Tibial artery (tissue), 4 donors: ENCODE measurements around the gene TBL1Y.
A peak's percentile ranks its signal among the peaks of the same experiment; 100 is the strongest.
"Not testable (repeated sequence)": the region's sequence is repeated elsewhere in the genome, so short reads cannot be mapped to it uniquely, and the experiment has no call there.

ENCODE experiments used
- DNase-seq, 2 donors: peaks; one replicate each; pipeline ENCODE4 v3.0.0-alpha.2; 2019
- H3K27ac ChIP-seq, 2 donors: fragments of 200-600 bp; sonication (generic) in 1 of 2; 1 replicate in 1 of 2; 2 replicates in 1 of 2; pipeline ENCODE4 v1.5.1; 2018 to 2019; ENCODE audit warnings: mild to moderate bottlenecking in 1 of 2
- H3K27me3 ChIP-seq, 2 donors: fragments of 200-600 bp; sonication (generic) in 1 of 2; one replicate each; pipeline versions ENCODE4 v1.5.1 to v1.6.0; 2016 to 2019
- H3K36me3 ChIP-seq, 3 donors: fragments of 200-600 bp; sonication (generic) in 2 of 3; one replicate each; pipeline ENCODE4 v1.5.1; 2016 to 2019; ENCODE audit warnings: mild to moderate bottlenecking in 2 of 3
- H3K4me1 ChIP-seq, 4 donors: fragments of 200-600 bp; sonication (generic) in 2 of 4; 1 replicate in 3 of 4; 2 replicates in 1 of 4; pipeline ENCODE4 v1.5.1; 2016 to 2019
- H3K4me3 ChIP-seq, 2 donors: fragments of 200-600 bp; sonication (generic) in 1 of 2; 1 replicate in 1 of 2; 2 replicates in 1 of 2; pipeline ENCODE4 v1.5.1; 2018 to 2019; ENCODE audit warnings: mild to moderate bottlenecking in 2 of 2
- H3K9me3 ChIP-seq, 3 donors: fragments of 200-600 bp; sonication (generic) in 1 of 3; one replicate each; pipeline ENCODE4 v1.5.1; 2016 to 2019
- intact Hi-C: fragments of 100-400 bp; cut with DNase I; formaldehyde crosslinking; loops from one replicate; pipeline ENCODE4 v1.15.0; 2023; ENCODE audit warnings: low total_unique reads
- TF ChIP-seq, protein P1 (sequence below), 2 experiments: fragments of 200-600 bp in 1 of 2; fragments of 450-650 bp in 1 of 2; IDR thresholded peaks; one replicate each; pipeline ENCODE4 v1.5.1; 2017 to 2019; ENCODE audit warnings: antibody characterized with exemption in 2 of 2, mild to moderate bottlenecking in 1 of 2, moderate library complexity in 1 of 2

The TBL1Y gene

GRCh38 chrY:7040662-7041061 lies 130.2 kb downstream of the TBL1Y start:
- Histone ChIP-seq H3K4me3 (no peak overlapping the region), H3K27ac (no peak overlapping the region), H3K4me1 (no peaks in the 10 kb centered on the region), H3K9me3 (no peaks in the 10 kb centered on the region), H3K27me3 (no peaks in the 10 kb centered on the region), H3K36me3 (no peaks in the 10 kb centered on the region)
- DNase-seq: no peak
- intact Hi-C loops: no loop called here
- TF ChIP-seq, protein P1, sequence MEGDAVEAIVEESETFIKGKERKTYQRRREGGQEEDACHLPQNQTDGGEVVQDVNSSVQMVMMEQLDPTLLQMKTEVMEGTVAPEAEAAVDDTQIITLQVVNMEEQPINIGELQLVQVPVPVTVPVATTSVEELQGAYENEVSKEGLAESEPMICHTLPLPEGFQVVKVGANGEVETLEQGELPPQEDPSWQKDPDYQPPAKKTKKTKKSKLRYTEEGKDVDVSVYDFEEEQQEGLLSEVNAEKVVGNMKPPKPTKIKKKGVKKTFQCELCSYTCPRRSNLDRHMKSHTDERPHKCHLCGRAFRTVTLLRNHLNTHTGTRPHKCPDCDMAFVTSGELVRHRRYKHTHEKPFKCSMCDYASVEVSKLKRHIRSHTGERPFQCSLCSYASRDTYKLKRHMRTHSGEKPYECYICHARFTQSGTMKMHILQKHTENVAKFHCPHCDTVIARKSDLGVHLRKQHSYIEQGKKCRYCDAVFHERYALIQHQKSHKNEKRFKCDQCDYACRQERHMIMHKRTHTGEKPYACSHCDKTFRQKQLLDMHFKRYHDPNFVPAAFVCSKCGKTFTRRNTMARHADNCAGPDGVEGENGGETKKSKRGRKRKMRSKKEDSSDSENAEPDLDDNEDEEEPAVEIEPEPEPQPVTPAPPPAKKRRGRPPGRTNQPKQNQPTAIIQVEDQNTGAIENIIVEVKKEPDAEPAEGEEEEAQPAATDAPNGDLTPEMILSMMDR (IDR thresholded peaks at IDR 0.05): no peak

- Histone ChIP-seq H3K27me3 (no peaks in the 10 kb centered on the region), H3K27ac (no peak overlapping the region), H3K36me3 (no peaks in the 10 kb centered on the region), H3K9me3 (no peaks in the 10 kb centered on the region), H3K4me3 (no peak overlapping the region), H3K4me1 (no peaks in the 10 kb centered on the region)
- TF ChIP-seq, protein P1 (IDR thresholded peaks at IDR 0.05): no peak
- intact Hi-C loops: no loop called here
- DNase-seq: no peak
These were observed 131.5 kb downstream of the TBL1Y start for GRCh38 chrY:7041983-7042382.

DNA sequence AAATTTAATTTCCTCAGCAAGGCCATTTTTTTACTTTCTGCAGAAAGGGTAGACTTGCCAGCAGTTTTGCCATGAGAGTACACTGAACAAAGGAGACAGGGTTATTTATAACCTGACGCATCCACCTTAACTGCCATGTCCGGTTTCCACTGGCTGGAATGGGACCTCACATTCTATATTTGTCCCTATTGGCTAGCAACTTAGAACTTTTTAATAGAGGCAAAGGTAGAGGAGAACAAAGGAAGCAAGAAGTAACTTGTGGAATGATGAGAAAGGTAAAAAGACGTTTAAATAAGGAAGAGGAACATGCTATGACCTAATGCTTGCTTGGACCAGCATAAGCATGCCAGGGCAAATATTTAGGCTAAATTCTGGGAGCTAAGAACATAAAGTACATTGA lies 142.0 kb downstream of the TBL1Y start:
- intact Hi-C loops, H3K27me3 ChIP-seq, DNase-seq, H3K36me3 ChIP-seq, H3K9me3 ChIP-seq, H3K27ac ChIP-seq, H3K4me3 ChIP-seq, H3K4me1 ChIP-seq: not testable (repeated sequence)

DNA sequence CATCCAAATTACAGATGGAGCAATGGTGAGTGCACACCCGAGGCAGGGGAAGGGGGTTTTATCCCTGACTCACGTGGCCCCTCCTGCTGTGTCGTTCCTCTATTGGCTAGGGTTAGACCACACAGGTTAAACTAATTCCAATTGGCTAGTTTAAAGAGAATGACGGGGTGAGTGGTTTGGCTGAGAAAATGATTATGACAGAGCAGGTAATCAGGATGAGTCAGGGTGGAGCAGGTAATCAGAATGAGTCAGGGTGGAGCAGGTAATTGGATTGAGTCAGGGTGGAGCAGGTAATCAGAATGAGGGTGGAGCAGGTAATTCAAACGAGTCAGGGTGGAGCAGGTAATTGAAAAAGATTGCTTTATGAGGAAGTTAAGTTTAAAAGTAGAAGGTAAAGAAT lies 146.4 kb downstream of the TBL1Y start:
- Histone ChIP-seq H3K27ac (no peak overlapping the region), H3K27me3 (no peaks in the 10 kb centered on the region), H3K36me3 (no peaks in the 10 kb centered on the region), H3K4me1 (no peaks in the 10 kb centered on the region), H3K4me3 (no peak overlapping the region), H3K9me3 (no peaks in the 10 kb centered on the region)
- no peak for DNase-seq
- TF ChIP-seq, protein P1 (IDR thresholded peaks at IDR 0.05): no peak
- intact Hi-C loops: no loop called here

- no peaks in the 10 kb centered on the region for H3K9me3 ChIP-seq
- no peaks in the 10 kb centered on the region for H3K27me3 ChIP-seq
- no peak for DNase-seq
- H3K36me3 ChIP-seq: no peaks in the 10 kb centered on the region
- intact Hi-C loops: no loop called here
- TF ChIP-seq, protein P1 (IDR thresholded peaks at IDR 0.05): no peak
- H3K4me1 ChIP-seq: no peaks in the 10 kb centered on the region
- no peak overlapping the region for H3K4me3 ChIP-seq
- no peak overlapping the region for H3K27ac ChIP-seq
These were observed 168.2 kb downstream of the TBL1Y start for GRCh38 chrY:7078725-7079124.

GRCh38 chrY:7080548-7080947 lies 170.1 kb downstream of the TBL1Y start:
- DNase-seq, H3K9me3 ChIP-seq, intact Hi-C loops, H3K36me3 ChIP-seq, H3K4me3 ChIP-seq, H3K27me3 ChIP-seq, H3K27ac ChIP-seq, H3K4me1 ChIP-seq: not testable (repeated sequence)

DNA sequence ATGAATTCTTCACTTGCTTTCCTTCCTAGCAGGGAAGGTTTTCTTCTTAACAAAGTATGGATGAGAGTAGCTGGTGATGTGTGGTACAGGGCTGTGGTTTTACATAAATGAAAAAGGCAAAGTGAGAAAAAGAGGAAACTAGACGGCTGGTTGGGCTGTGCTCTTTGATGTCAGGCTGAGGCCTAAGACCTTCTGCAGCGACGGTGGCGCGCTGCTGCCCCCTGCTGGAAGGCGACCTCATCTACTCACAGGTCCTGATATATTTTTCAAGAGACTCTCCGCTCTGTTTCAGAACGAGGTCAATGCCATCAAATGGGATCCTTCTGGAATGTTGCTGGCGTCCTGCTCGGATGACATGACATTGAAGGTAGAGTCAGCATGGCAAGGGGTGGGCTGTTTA lies 175.1 kb downstream of the TBL1Y start:
- TF ChIP-seq, protein P1 (IDR thresholded peaks at IDR 0.05): peak; percentile 63 to 67
- intact Hi-C loops: no loop called here

More for the DNA sequence above, 175.1 kb downstream of the TBL1Y start:
- Histone ChIP-seq H3K4me1 (no peaks in the 10 kb centered on the region), H3K27me3 (no peaks in the 10 kb centered on the region), H3K36me3 (no peaks in the 10 kb centered on the region), H3K4me3 (no peak overlapping the region), H3K9me3 (no peaks in the 10 kb centered on the region), H3K27ac (no peak overlapping the region)
- DNase-seq: peak; percentile 40 to 71
